ENCODE results near the gene ZGLP1.

Gene ZGLP1

DNA sequence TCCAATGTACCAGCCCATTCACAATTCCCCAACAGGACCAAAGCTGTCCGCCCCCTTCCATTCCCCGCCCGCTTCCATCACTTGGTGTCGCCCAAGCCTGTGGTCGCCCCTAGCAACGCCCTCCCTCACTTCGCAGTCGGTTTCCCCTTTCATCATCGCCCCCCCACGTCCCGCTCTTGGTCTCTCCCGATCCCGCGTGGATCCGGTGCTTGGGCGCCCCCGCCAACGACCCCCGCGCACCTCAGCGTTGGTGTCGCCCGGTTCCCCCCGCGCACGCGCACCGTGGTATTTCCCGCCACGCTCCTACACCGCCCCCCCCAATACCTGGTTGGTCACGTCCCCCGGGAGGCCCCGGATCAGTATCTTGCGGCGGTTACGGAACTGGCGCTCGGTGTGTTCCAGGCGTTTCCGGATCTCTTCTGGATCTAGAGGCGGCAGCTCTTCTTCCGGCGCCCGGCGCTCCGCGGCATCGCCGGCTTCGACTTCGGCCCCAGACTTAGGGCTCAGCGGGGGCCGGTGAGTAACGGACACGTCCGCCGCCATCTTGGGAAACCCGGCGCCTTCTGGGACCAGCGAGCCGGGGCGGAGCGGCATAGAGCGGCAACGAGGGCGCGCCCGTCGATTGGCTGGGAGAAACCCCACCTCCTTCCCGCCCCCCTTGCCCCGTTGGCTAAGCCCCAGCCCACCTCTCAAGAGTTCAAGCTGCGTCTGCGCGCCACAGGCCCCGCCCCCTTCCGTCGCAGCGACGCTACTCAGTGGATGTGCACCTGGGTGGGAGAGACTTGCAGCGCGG lies 23.5 kb upstream of the ZGLP1 start, which contains the start of gene RAVER1:
Gene RAVER1, minus strand, starts transcription at position 565 of the 793 bp plus-strand sequence. Its CDS starts 22 bp downstream, at position 543.
- Histone ChIP-seq H3K9ac (ENCODE audit: insufficient read length, low read depth) (peak within 1 kb of the TSS; percentile 92), H3K9me3 (ENCODE audit: insufficient read depth, low read length) (no peaks in the 10 kb centered on the region), H3K4me1 (ENCODE audit: insufficient read depth, insufficient read length) (peaks cover 24% of the 10 kb centered on the region), H3K4me3 (ENCODE audit: insufficient read length, low read depth) (peak within 1 kb of the TSS; percentile 98), H3K36me3 (ENCODE audit: insufficient read depth, insufficient read length, low read length) (peaks cover 39% of the 10 kb centered on the region), H3K27me3 (ENCODE audit: insufficient read depth, insufficient read length) (peaks cover 16% of the 10 kb centered on the region)
- DNase-seq (ENCODE audit: low read depth, low spot score), result peak; percentile 96
- TF ChIP-seq SUZ12 (IDR thresholded peaks at IDR 0.05; ENCODE audit: extremely low read depth, insufficient read depth, insufficient read length), result no peak
- no peak for TF ChIP-seq ZNF274 (IDR thresholded peaks at IDR 0.05; ENCODE audit: low read depth, low read length)
- peak; percentile 73 for TF ChIP-seq YY1 (IDR thresholded peaks at IDR 0.05; ENCODE audit: insufficient read depth, insufficient read length)

DNA sequence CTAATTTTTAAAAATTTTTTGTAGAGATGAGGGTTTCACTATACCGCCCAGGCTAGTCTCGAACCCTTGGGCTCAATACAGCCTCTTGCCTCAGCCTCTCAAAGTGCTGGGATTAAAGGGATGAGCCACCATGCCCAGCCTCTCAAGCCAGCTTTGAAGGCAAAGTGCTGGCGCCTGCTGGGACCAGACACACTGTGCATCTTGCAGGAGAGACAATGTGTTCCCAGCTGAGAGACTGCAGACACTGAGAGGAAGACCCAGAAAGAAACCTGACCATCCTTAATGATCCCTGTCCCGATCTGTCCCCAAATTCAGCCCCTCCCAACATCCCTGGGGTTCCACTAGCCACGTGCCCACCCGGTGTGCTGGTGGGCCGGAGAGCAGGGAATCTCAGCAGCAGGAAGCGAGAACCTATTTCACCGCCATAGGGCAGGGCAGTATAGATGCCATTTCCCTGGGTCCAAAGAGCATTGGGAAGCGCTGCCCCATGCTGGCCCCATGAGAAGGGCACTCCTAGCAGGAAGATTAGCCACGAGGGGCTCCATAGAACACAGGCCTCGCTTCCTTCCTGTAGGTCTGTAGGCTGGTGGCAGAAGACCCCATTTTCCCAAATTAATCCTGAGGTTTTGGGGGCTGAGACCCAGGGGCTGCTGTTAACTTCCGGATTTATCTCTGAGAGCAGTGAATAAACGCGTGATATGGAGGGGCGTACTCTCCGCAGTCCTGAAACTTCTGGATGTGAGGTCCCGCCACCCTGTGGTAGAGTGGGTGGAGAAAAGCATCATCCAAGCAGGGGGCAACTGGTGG lies 22.7 kb upstream of the ZGLP1 start:
- no peaks in the 10 kb centered on the region for H3K9me3 ChIP-seq (ENCODE audit: insufficient read depth, low read length)
- H3K36me3 ChIP-seq (ENCODE audit: insufficient read depth, insufficient read length, low read length), result peaks cover 47% of the 10 kb centered on the region
- DNase-seq (ENCODE audit: low read depth, low spot score), result no peak
- no peak for TF ChIP-seq YY1 (IDR thresholded peaks at IDR 0.05; ENCODE audit: insufficient read depth, insufficient read length)
- TF ChIP-seq ZNF274 (IDR thresholded peaks at IDR 0.05; ENCODE audit: low read depth, low read length), result no peak
- TF ChIP-seq SUZ12 (IDR thresholded peaks at IDR 0.05; ENCODE audit: extremely low read depth, insufficient read depth, insufficient read length), result no peak
- peak overlapping the region; percentile 98 for H3K4me3 ChIP-seq (ENCODE audit: insufficient read length, low read depth)
- H3K27me3 ChIP-seq (ENCODE audit: insufficient read depth, insufficient read length), result peaks cover 16% of the 10 kb centered on the region
- H3K9ac ChIP-seq (ENCODE audit: insufficient read length, low read depth), result peak overlapping the region; percentile 92
- H3K4me1 ChIP-seq (ENCODE audit: insufficient read depth, insufficient read length), result peaks cover 24% of the 10 kb centered on the region

DNA sequence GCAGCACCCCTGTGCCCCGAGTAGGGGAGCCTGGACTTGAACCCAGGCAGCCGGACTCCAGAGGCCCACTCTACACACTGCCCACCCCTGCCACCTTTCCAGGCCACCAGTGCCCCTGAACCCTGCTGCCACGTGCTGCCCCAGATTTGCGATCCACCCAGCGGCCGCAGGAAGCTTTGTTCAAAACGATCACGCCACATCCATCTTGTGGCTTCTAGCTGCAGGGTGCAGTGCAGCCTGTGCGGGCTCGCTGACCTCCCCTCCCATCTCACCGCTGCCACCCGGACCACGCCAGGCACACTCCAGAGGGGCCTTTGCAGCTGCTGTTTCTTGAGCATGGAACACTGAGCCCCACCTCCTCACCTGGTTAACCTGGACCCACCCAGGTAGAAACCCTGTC lies 19.9 kb upstream of the ZGLP1 start:
- TF ChIP-seq ZNF274 (IDR thresholded peaks at IDR 0.05; ENCODE audit: low read depth, low read length) (no peak), YY1 (IDR thresholded peaks at IDR 0.05; ENCODE audit: insufficient read depth, insufficient read length) (no peak), SUZ12 (IDR thresholded peaks at IDR 0.05; ENCODE audit: extremely low read depth, insufficient read depth, insufficient read length) (no peak)
- Histone ChIP-seq H3K9ac (ENCODE audit: insufficient read length, low read depth) (peak overlapping the region; percentile 28), H3K9me3 (ENCODE audit: insufficient read depth, low read length) (no peaks in the 10 kb centered on the region), H3K4me3 (ENCODE audit: insufficient read length, low read depth) (no peak overlapping the region), H3K27me3 (ENCODE audit: insufficient read depth, insufficient read length) (peaks cover 8% of the 10 kb centered on the region), H3K36me3 (ENCODE audit: insufficient read depth, insufficient read length, low read length) (peaks cover 74% of the 10 kb centered on the region), H3K4me1 (ENCODE audit: insufficient read depth, insufficient read length) (peaks cover 17% of the 10 kb centered on the region)
- no peak for DNase-seq (ENCODE audit: low read depth, low spot score)

DNA sequence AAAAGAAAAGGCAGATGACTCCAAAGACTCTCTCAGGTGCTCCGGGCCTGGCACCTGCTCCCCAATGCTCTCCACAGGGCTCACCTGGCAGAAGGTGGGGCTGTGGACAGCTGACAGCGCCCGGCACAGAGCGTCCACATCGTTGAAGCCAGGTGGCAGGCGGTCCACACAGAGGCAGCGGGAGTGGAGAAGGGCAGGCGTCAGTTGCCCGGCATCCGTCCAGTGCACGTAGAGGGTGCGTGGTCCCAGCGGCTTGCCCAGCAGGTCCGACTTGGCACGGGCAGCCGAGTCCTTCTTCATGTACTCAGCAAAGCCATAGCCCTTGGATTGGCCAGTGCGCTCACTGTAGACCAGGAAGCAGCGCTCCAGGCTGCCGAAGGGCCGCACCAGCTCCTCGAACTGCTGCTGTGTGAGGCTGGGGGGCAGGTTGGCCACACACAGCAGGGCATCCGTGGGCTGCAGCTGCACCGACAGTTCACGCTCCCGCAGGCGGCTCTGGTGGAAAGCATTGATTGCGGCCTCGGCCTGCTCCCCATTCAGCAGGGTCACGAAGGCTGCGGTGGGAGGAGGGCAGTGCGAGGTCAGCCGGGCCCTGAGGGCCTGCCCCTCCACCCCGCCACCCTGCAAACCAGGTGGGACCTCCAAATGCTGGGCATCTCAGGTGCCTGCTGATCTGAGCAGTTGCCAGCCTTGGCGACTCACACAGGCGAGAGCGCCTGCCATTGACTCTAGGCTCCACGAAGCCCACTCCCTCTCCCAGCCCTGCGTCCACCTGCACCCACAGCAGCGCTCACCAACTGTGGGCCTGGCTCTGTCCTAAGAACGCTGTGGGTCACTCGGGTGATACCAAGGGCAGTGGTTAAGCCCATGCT lies 19.2 kb upstream of the ZGLP1 start:
- Histone ChIP-seq H3K27me3 (ENCODE audit: insufficient read depth, insufficient read length) (peaks cover under 1% of the 10 kb centered on the region), H3K36me3 (ENCODE audit: insufficient read depth, insufficient read length, low read length) (peaks cover 81% of the 10 kb centered on the region), H3K4me1 (ENCODE audit: insufficient read depth, insufficient read length) (peaks cover 13% of the 10 kb centered on the region), H3K9ac (ENCODE audit: insufficient read length, low read depth) (no peak overlapping the region), H3K9me3 (ENCODE audit: insufficient read depth, low read length) (no peaks in the 10 kb centered on the region), H3K4me3 (ENCODE audit: insufficient read length, low read depth) (no peak overlapping the region)
- no peak for DNase-seq (ENCODE audit: low read depth, low spot score)
- TF ChIP-seq SUZ12 (IDR thresholded peaks at IDR 0.05; ENCODE audit: extremely low read depth, insufficient read depth, insufficient read length), result no peak
- no peak for TF ChIP-seq ZNF274 (IDR thresholded peaks at IDR 0.05; ENCODE audit: low read depth, low read length)
- TF ChIP-seq YY1 (IDR thresholded peaks at IDR 0.05; ENCODE audit: insufficient read depth, insufficient read length), result no peak

DNA sequence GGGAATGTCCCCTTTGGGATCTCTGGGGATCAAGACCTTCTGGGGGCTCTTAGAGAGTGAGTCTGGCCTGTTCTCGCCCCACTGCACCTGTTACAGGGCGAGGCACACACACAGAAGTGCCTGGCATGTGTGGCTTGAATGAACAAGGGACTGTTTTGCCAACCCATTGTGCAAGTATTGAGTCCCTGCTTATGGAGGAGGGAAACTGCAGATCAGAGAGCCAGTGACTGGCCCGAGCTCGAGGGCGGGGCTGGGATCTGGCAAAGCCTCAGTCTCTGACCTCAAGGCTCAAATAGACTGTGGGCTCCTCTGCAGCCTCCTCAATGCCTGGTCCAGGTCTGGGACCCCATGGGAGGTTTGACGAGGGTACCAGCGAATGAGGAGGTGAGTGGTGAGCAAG lies 18.2 kb upstream of the ZGLP1 start:
- Histone ChIP-seq H3K4me3 (ENCODE audit: insufficient read length, low read depth) (no peak overlapping the region), H3K9ac (ENCODE audit: insufficient read length, low read depth) (no peak overlapping the region), H3K27me3 (ENCODE audit: insufficient read depth, insufficient read length) (no peaks in the 10 kb centered on the region), H3K4me1 (ENCODE audit: insufficient read depth, insufficient read length) (peaks cover 17% of the 10 kb centered on the region), H3K36me3 (ENCODE audit: insufficient read depth, insufficient read length, low read length) (peaks cover 90% of the 10 kb centered on the region), H3K9me3 (ENCODE audit: insufficient read depth, low read length) (no peaks in the 10 kb centered on the region)
- no peak for TF ChIP-seq ZNF274 (IDR thresholded peaks at IDR 0.05; ENCODE audit: low read depth, low read length)
- TF ChIP-seq SUZ12 (IDR thresholded peaks at IDR 0.05; ENCODE audit: extremely low read depth, insufficient read depth, insufficient read length), result no peak
- no peak for TF ChIP-seq YY1 (IDR thresholded peaks at IDR 0.05; ENCODE audit: insufficient read depth, insufficient read length)
- DNase-seq (ENCODE audit: low read depth, low spot score), result no peak

DNA sequence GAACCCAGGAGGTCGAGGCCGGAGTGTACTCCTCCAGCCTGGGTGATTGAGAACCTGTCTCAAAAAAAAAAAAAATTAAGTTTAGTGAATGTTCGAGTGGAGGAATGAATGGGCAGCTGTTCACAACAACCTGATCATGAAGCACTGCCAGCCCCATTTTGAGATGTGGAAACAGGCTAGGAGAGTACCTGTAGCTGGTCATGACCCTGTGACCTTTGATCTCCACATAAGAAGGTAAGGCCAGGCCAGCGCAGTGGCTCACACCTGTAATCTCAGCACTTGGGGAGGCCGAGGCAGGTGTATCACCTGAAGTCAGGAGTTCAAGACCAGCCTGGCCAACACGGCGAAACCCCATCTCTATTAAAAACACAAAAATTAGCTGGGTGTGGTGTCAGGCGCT lies 16.1 kb upstream of the ZGLP1 start:
- no peak overlapping the region for H3K4me3 ChIP-seq (ENCODE audit: insufficient read length, low read depth)
- H3K27me3 ChIP-seq (ENCODE audit: insufficient read depth, insufficient read length), result no peaks in the 10 kb centered on the region
- peaks cover 11% of the 10 kb centered on the region for H3K4me1 ChIP-seq (ENCODE audit: insufficient read depth, insufficient read length)
- no peak for DNase-seq (ENCODE audit: low read depth, low spot score)
- no peak overlapping the region for H3K9ac ChIP-seq (ENCODE audit: insufficient read length, low read depth)
- H3K36me3 ChIP-seq (ENCODE audit: insufficient read depth, insufficient read length, low read length), result peaks cover 98% of the 10 kb centered on the region
- TF ChIP-seq ZNF274 (IDR thresholded peaks at IDR 0.05; ENCODE audit: low read depth, low read length) (no peak), SUZ12 (IDR thresholded peaks at IDR 0.05; ENCODE audit: extremely low read depth, insufficient read depth, insufficient read length) (no peak), YY1 (IDR thresholded peaks at IDR 0.05; ENCODE audit: insufficient read depth, insufficient read length) (no peak)
- no peaks in the 10 kb centered on the region for H3K9me3 ChIP-seq (ENCODE audit: insufficient read depth, low read length)

All from NT2/D1 (cell line).